Uterine smooth muscle cell (primary cell): Measurements from ENCODE around the gene FEM1A. TPM values are rescaled to one million over a fixed set of nuclear protein-coding genes. Genes with fewer than 3 reads are reported as not detected.

ENCODE experiments used
- total RNA-seq: library from RNA; depleted of rRNA; stranded (reverse); fragments of >200 nt; gene quantifications from 2 replicates; pipeline ENCODE4 v1.2.3, GENCODE V29; 2014

Gene FEM1A, protein sequence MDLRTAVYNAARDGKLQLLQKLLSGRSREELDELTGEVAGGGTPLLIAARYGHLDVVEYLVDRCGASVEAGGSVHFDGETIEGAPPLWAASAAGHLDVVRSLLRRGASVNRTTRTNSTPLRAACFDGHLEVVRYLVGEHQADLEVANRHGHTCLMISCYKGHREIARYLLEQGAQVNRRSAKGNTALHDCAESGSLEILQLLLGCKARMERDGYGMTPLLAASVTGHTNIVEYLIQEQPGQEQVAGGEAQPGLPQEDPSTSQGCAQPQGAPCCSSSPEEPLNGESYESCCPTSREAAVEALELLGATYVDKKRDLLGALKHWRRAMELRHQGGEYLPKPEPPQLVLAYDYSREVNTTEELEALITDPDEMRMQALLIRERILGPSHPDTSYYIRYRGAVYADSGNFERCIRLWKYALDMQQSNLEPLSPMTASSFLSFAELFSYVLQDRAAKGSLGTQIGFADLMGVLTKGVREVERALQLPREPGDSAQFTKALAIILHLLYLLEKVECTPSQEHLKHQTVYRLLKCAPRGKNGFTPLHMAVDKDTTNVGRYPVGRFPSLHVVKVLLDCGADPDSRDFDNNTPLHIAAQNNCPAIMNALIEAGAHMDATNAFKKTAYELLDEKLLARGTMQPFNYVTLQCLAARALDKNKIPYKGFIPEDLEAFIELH
- 11.9 and 13.7 TPM in 2 replicates for total RNA-seq

DNA sequence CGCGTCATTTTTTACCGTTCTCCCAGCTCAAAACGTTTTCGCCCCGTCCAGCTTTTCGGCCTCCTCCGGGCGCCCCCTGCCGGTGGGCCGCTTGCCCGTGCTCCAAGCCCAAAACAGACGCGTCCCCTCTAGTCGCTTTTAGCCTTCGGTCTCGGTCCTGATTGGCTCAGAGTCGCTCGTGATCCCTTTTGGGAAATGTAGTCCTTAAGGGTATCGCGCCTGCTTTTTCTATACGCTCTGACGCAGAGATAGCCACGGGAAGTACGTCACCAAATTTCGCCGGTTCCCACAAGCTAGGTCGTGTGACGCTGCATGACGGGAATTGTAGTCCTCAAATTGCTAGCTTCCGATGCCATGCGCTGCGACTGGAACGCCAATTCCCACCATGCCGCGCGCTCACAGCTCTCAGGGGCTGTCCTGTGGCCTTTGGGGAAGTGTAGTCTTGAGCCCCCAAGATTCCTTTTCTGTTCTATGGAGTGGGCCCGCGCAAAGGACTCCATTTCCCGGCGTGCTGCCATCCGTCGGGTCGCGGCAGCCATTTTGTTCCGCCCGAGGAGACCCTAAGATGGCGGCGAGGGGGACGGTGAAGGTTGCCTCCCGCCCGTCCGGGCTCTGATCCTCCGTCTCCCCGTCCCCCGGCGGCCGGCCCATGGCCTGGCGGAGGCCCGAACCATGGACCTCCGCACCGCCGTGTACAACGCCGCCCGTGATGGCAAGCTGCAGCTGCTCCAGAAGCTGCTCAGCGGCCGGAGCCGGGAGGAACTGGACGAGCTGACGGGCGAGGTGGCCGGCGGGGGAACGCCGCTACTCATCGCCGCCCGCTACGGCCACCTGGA lies at the start of gene FEM1A:
Gene FEM1A, plus strand, starts transcription at position 552 of the 836 bp plus-strand sequence. Its CDS starts 121 bp downstream, at position 673.

DNA sequence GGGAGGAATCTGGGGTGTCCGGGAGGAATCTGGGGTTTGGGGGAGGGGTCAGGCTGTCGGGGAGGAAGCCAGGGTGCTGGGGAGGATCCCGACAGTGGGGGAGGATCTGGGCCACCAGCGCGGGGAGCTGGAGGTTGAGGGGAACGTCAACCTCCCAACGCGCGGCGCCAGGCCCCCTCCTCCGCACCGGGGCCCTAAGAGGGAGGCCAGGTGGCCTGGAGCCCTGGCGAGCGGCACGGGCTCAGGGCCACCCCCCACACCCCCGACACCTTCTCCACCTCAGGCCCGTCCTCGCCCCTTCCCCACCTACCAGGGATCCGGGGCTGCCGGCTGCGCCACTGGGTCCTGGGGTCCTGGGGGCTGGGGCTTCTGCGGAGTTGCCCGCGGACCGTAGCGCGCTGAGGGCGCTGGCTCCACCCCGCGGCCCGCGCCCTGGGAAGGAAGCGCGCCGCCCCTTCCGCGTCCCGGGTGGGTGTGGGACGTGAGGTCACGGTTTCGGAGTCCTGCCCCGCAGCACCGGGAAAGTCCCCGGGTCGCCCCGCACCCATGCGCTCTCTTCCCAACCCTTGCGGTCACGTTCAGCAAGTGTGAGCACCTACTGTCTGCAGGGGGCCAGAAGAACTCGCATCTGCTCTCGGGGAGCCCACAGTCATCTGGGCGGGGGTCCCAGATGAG lies 39.9 kb downstream of the FEM1A start, which contains the start of gene TICAM1:
Gene TICAM1, minus strand, starts transcription at position 409 of the 675 bp plus-strand sequence. CDS start 13,335 bp downstream, outside the sequence.

Other genes starting within 250 kb of the FEM1A start
- gene SEMA6B, start 232.1 kb upstream of the FEM1A start, total RNA-seq, result under 0.01 and 0.11 TPM in 2 replicates
- gene TNFAIP8L1, start 152.2 kb upstream of the FEM1A start, total RNA-seq, result 3.4 and 6.5 TPM in 2 replicates
- 235 and 323 TPM in 2 replicates for gene MYDGF, start 121.4 kb upstream of the FEM1A start, total RNA-seq
- gene DPP9, start 67.9 kb upstream of the FEM1A start, total RNA-seq, result 36.4 and 48.0 TPM in 2 replicates
- 2.8 and 3.5 TPM in 2 replicates for gene TICAM1, start 40.0 kb downstream of the FEM1A start, total RNA-seq
- 299 and 426 TPM in 2 replicates for gene PLIN3, start 75.9 kb downstream of the FEM1A start, total RNA-seq
- not detected in 2 replicates for gene ARRDC5, start 111.2 kb downstream of the FEM1A start, total RNA-seq
- 35.4 and 127 TPM in 2 replicates for gene UHRF1, start 117.8 kb downstream of the FEM1A start, total RNA-seq
- 11.7 and 19.5 TPM in 2 replicates for gene KDM4B, start 177.4 kb downstream of the FEM1A start, total RNA-seq